ENCODE results near the gene HOXD12. TPM values are rescaled to one million over a fixed set of nuclear protein-coding genes. Genes with fewer than 3 reads are reported as not detected.

The HOXD12 gene, protein sequence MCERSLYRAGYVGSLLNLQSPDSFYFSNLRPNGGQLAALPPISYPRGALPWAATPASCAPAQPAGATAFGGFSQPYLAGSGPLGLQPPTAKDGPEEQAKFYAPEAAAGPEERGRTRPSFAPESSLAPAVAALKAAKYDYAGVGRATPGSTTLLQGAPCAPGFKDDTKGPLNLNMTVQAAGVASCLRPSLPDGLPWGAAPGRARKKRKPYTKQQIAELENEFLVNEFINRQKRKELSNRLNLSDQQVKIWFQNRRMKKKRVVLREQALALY
- 0.58 and 0.72 TPM in 2 replicates for total RNA-seq (2021)
- percentile 35 among the genes with signal in this experiment for Bru-seq, nascent RNA
- BruChase-seq, experiment 1, labeled RNA remaining after a 2-hour chase = percentile 31 among the genes with signal in this experiment
- percentile 53 among the genes with signal in this experiment for BruChase-seq, experiment 2, labeled RNA remaining after a 6-hour chase
- long read RNA-seq, partial matches to known transcripts = 0 of 10 reads
- long read RNA-seq, other reads (novel, unspliced or antisense) = 10 of 10 reads

DNA sequence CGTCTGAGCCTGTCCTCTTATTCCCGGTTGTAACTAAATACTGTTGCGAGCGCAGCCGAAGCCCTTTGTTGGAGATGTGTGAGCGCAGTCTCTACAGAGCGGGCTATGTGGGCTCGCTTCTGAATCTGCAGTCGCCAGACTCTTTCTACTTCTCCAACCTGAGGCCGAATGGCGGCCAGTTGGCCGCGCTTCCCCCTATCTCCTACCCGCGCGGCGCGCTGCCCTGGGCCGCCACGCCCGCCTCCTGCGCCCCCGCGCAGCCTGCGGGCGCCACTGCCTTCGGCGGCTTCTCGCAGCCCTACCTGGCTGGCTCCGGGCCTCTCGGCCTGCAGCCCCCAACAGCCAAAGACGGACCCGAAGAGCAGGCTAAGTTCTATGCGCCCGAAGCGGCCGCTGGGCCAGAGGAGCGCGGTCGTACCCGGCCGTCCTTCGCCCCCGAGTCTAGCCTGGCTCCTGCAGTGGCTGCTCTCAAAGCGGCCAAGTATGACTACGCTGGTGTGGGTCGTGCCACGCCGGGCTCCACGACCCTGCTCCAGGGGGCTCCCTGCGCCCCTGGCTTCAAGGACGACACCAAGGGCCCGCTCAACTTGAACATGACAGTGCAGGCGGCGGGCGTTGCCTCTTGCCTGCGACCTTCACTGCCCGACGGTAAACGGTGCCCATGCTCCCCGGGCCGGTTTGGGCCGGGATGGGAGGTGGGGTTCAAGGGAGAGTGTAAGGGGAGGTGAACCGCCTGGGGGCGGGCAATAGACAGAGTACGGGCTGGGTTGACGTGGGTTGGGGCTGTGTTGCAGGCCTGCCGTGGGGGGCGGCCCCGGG lies at the start of gene HOXD12:
Gene HOXD12, plus strand, starts transcription at position 68 of the 819 bp plus-strand sequence. Its CDS starts 7 bp downstream, at position 75.
- no peak for TF ChIP-seq EZH2 (IDR thresholded peaks at IDR 0.05; ENCODE audit: borderline replicate concordance, low read depth, low read length, poor library complexity, severe bottlenecking)
- TF ChIP-seq, protein P1, sequence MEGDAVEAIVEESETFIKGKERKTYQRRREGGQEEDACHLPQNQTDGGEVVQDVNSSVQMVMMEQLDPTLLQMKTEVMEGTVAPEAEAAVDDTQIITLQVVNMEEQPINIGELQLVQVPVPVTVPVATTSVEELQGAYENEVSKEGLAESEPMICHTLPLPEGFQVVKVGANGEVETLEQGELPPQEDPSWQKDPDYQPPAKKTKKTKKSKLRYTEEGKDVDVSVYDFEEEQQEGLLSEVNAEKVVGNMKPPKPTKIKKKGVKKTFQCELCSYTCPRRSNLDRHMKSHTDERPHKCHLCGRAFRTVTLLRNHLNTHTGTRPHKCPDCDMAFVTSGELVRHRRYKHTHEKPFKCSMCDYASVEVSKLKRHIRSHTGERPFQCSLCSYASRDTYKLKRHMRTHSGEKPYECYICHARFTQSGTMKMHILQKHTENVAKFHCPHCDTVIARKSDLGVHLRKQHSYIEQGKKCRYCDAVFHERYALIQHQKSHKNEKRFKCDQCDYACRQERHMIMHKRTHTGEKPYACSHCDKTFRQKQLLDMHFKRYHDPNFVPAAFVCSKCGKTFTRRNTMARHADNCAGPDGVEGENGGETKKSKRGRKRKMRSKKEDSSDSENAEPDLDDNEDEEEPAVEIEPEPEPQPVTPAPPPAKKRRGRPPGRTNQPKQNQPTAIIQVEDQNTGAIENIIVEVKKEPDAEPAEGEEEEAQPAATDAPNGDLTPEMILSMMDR (conservative IDR thresholded peaks at IDR 0.05; ENCODE audit: low read depth, low read length) = no peak
- CTCF ChIA-PET = no interaction called here
- no TSS peak for BruUV-seq (replicated peaks)

DNA sequence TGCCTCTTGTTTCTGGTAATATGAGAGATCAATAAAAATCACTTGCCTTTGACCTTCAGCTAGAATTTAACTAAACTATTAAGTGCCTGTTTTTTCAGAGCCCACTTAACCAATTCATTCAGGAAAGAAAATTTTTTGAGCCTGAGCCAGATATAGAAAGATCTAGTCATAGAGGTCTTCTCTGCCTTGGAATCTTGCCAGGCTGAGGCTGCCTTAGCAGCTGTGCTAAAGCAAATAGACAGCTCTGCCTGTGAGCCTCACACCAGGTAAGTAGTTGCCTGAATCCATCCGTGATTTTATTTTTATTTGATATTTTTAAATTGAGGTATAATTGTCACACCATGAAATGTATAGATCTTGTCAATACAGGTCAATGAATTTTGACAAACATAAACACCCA lies 43.2 kb upstream of the HOXD12 start:
- Histone ChIP-seq H3K36me3 (ENCODE audit: insufficient read depth, low read length, poor library complexity, severe bottlenecking) (no peaks in the 10 kb centered on the region), H3K4me1 (ENCODE audit: insufficient read depth, low read length, poor library complexity, severe bottlenecking) (no peaks in the 10 kb centered on the region), H3K27ac (ENCODE audit: low read depth, low read length, poor library complexity, severe bottlenecking) (no peak overlapping the region), H3K4me3 (ENCODE audit: low read depth, low read length, poor library complexity, severe bottlenecking) (no peak overlapping the region), H3K27me3 (replicated peaks; ENCODE audit: insufficient read depth, low read depth, low read length, poor library complexity) (peaks cover 9% of the 10 kb centered on the region), H3K9me3 (ENCODE audit: low read depth, low read length, poor library complexity, severe bottlenecking) (no peaks in the 10 kb centered on the region)
- intact Hi-C loops (cut with micrococcal nuclease; ENCODE audit: unreplicated experiment) = no loop called here
- DNase-seq (ENCODE audit: low spot score) = peak; percentile 26
- ChIA-PET CTCF (no interaction called here), POLR2A (ENCODE audit: low non-redundant PET) (no interaction called here)
- no TSS peak for BruUV-seq (replicated peaks)
- TF ChIP-seq, protein P1 (conservative IDR thresholded peaks at IDR 0.05; ENCODE audit: low read depth, low read length) = no peak
- TF ChIP-seq EZH2 (IDR thresholded peaks at IDR 0.05; ENCODE audit: borderline replicate concordance, low read depth, low read length, poor library complexity, severe bottlenecking) = no peak

More for the DNA sequence above, at the start of gene HOXD12:
- H3K27ac ChIP-seq (ENCODE audit: low read depth, low read length, poor library complexity, severe bottlenecking) = no peak within 1 kb of the TSS
- no peaks in the 10 kb centered on the region for H3K27me3 ChIP-seq (replicated peaks; ENCODE audit: insufficient read depth, low read depth, low read length, poor library complexity)
- POLR2A ChIA-PET (ENCODE audit: low non-redundant PET) = no interaction called here
- peaks cover 49% of the 10 kb centered on the region for H3K4me1 ChIP-seq (ENCODE audit: insufficient read depth, low read length, poor library complexity, severe bottlenecking)
- DNase-seq (ENCODE audit: low spot score) = no peak
- no peaks in the 10 kb centered on the region for H3K9me3 ChIP-seq (ENCODE audit: low read depth, low read length, poor library complexity, severe bottlenecking)
- H3K36me3 ChIP-seq (ENCODE audit: insufficient read depth, low read length, poor library complexity, severe bottlenecking) = peaks cover 1% of the 10 kb centered on the region
- no peak within 1 kb of the TSS for H3K4me3 ChIP-seq (ENCODE audit: low read depth, low read length, poor library complexity, severe bottlenecking)
- intact Hi-C loops (cut with micrococcal nuclease; ENCODE audit: unreplicated experiment) = loop anchor here (5.0 to 10.0 kb wide), 3 partner anchors 1068 to 1398 kb away; partner anchors contain the start of gene CHN1

DNA sequence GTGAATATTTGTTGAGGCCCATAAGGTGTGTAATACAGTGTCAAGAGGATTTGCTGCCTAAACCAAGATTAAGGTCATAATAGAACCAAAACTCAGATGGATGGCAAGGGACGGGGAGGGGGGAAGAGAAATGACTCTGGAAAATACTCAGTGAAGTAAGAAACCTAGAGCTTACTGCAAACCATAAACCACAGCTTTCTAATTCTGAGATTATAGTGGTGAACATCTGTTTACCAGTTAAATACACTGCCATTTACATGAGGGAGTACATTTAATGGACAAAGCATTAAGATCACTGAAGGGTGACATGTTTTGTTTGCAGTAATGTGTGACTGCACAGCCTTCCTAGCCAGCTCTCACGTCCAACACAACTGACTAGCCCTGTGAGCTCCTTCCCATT lies 35.6 kb upstream of the HOXD12 start:
- no peak overlapping the region for H3K4me3 ChIP-seq (ENCODE audit: low read depth, low read length, poor library complexity, severe bottlenecking)
- no peak for DNase-seq (ENCODE audit: low spot score)
- H3K36me3 ChIP-seq (ENCODE audit: insufficient read depth, low read length, poor library complexity, severe bottlenecking) = no peaks in the 10 kb centered on the region
- no peak overlapping the region for H3K27ac ChIP-seq (ENCODE audit: low read depth, low read length, poor library complexity, severe bottlenecking)
- BruUV-seq (replicated peaks) = no TSS peak
- no peaks in the 10 kb centered on the region for H3K9me3 ChIP-seq (ENCODE audit: low read depth, low read length, poor library complexity, severe bottlenecking)
- CTCF ChIA-PET = no interaction called here
- peaks cover 78% of the 10 kb centered on the region for H3K27me3 ChIP-seq (replicated peaks; ENCODE audit: insufficient read depth, low read depth, low read length, poor library complexity)
- intact Hi-C loops (cut with micrococcal nuclease; ENCODE audit: unreplicated experiment) = no loop called here
- H3K4me1 ChIP-seq (ENCODE audit: insufficient read depth, low read length, poor library complexity, severe bottlenecking) = no peaks in the 10 kb centered on the region
- TF ChIP-seq, protein P1 (conservative IDR thresholded peaks at IDR 0.05; ENCODE audit: low read depth, low read length) = no peak
- no peak for TF ChIP-seq EZH2 (IDR thresholded peaks at IDR 0.05; ENCODE audit: borderline replicate concordance, low read depth, low read length, poor library complexity, severe bottlenecking)
- POLR2A ChIA-PET (ENCODE audit: low non-redundant PET) = no interaction called here
